Cardiac muscle cell (in vitro differentiated cells and primary cell): Measurements from ENCODE around the gene NOL11. TPM values are rescaled to one million over a fixed set of nuclear protein-coding genes. Genes with fewer than 3 reads are reported as not detected.

Experiments used
- DNase-seq, 2 donors: peaks; one replicate each; pipeline versions ENCODE4 v3.0.0 to v3.0.0-alpha.2; 2010 to 2017; ENCODE audit warnings: low read depth in 1 of 2, low spot score in 1 of 2
- H3K27ac ChIP-seq: fragments of 200-600 bp; sonication (generic); 2 replicates; pipeline ENCODE4 v1.5.1; 2016
- H3K27me3 ChIP-seq: fragments of 200-600 bp; sonication (generic); 2 replicates; pipeline ENCODE4 v1.6.0; 2016; ENCODE audit warnings: control low read depth
- H3K36me3 ChIP-seq: fragments of 200-600 bp; sonication (generic); 2 replicates; pipeline ENCODE4 v1.5.1; 2016; ENCODE audit warnings: control low read depth
- H3K4me1 ChIP-seq: fragments of 200-600 bp; sonication (generic); 2 replicates; pipeline ENCODE4 v1.8.1; 2017; ENCODE audit warnings: low read depth, mild to moderate bottlenecking, mixed run types
- H3K4me3 ChIP-seq: fragments of 200-600 bp; sonication (generic); 2 replicates; pipeline ENCODE4 v1.5.1; 2016; ENCODE audit warnings: mild to moderate bottlenecking
- H3K9me3 ChIP-seq: fragments of 200-600 bp; sonication (generic); 2 replicates; pipeline ENCODE4 v1.5.1; 2017; ENCODE audit warnings: low read depth, mild to moderate bottlenecking, control low read depth
- polyA plus RNA-seq: library from polyadenylated mRNA; unstranded; fragments of >200 nt; fragmentation: Nextera tagmentation; extraction: Ambion mirVana; gene quantifications from 2 replicates; pipeline ENCODE4 v1.2.1, GENCODE V29; 2016
- total RNA-seq: library from RNA; depleted of rRNA; stranded (reverse); fragments of >200 nt; gene quantifications from 2 replicates; pipeline ENCODE4 v1.2.3, GENCODE V29; 2016
- TF ChIP-seq, protein P1 (sequence below): IDR thresholded peaks from 2 replicates; pipeline ENCODE4 v1.5.1; 2012; ENCODE audit warnings: low read depth, mild to moderate bottlenecking, low read length

The NOL11 gene
- total and polyA plus RNA-seq, 2 experiments from 2014 or later: 25.0 to 46.3 TPM

DNA sequence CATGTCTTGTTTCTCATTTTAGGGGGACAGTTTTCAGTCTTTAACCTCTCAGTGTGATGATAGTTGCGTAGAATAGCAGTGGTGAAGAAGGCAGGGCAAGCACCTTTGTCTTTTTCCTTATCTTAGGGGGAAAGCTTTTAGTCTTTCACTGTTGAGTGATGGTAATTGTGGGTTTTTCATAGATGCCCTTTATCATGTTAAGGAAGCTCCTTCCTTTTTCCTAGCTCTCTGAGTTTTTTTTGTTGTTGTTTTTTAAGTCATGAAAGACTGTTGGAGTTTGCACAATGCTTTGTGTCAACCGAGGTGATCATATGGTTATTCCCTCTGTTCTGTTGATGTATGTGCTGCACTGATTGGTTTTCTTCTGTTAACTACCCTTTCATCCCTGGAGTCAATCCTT, 15.7 kb downstream of the NOL11 start:
- DNase-seq: no peak
- no peaks in the 10 kb centered on the region for H3K27me3 ChIP-seq
- no peak overlapping the region for H3K27ac ChIP-seq
- TF ChIP-seq, protein P1, sequence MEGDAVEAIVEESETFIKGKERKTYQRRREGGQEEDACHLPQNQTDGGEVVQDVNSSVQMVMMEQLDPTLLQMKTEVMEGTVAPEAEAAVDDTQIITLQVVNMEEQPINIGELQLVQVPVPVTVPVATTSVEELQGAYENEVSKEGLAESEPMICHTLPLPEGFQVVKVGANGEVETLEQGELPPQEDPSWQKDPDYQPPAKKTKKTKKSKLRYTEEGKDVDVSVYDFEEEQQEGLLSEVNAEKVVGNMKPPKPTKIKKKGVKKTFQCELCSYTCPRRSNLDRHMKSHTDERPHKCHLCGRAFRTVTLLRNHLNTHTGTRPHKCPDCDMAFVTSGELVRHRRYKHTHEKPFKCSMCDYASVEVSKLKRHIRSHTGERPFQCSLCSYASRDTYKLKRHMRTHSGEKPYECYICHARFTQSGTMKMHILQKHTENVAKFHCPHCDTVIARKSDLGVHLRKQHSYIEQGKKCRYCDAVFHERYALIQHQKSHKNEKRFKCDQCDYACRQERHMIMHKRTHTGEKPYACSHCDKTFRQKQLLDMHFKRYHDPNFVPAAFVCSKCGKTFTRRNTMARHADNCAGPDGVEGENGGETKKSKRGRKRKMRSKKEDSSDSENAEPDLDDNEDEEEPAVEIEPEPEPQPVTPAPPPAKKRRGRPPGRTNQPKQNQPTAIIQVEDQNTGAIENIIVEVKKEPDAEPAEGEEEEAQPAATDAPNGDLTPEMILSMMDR: no peak
- no peaks in the 10 kb centered on the region for H3K9me3 ChIP-seq
- no peaks in the 10 kb centered on the region for H3K4me1 ChIP-seq
- H3K36me3 ChIP-seq: peaks cover 72% of the 10 kb centered on the region
- no peak overlapping the region for H3K4me3 ChIP-seq

DNA sequence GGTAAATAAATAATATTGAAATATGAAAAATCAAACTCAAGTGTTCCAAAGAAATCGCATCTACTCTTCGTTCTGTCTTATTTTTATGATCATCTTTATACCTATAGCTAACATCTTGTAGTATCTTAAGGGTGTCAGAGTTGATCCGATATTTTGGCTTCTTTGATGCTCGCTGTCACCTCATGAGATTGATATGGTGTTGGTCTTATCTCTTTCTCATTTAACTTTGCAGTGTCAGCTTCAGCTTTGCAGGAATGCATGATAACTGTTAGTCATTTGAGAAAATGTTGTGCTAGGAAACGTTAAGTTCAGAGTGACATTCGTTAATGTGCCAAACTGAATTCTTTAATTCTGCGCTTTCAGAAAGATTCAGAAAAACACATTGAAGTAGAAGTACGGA, 19.4 kb downstream of the NOL11 start:
- Histone ChIP-seq H3K27me3 (no peaks in the 10 kb centered on the region), H3K9me3 (no peaks in the 10 kb centered on the region), H3K4me1 (no peaks in the 10 kb centered on the region), H3K36me3 (peaks cover 79% of the 10 kb centered on the region), H3K4me3 (no peak overlapping the region), H3K27ac (no peak overlapping the region)
- TF ChIP-seq, protein P1: no peak
- DNase-seq: no peak

DNA sequence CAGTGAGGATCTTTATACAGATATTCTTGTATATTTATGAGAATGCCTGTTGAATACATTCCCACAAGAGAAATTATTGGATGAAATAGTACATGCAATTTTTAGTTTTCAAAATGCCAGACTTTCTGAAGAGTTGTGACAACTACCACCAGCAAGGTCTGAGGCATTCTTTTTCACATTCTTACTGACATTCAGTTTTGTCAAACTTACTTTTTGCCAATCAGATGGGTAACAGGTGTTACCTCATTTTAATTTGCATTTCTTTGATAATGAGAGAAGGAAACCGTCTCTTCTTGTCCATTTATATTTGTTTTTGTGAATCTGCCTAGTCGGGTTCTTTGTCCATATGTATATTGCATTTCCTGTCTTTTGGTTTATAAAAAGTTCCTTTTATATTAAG, 24.3 kb downstream of the NOL11 start:
- H3K27ac ChIP-seq: no peak overlapping the region
- H3K36me3 ChIP-seq: peaks cover 69% of the 10 kb centered on the region

DNA sequence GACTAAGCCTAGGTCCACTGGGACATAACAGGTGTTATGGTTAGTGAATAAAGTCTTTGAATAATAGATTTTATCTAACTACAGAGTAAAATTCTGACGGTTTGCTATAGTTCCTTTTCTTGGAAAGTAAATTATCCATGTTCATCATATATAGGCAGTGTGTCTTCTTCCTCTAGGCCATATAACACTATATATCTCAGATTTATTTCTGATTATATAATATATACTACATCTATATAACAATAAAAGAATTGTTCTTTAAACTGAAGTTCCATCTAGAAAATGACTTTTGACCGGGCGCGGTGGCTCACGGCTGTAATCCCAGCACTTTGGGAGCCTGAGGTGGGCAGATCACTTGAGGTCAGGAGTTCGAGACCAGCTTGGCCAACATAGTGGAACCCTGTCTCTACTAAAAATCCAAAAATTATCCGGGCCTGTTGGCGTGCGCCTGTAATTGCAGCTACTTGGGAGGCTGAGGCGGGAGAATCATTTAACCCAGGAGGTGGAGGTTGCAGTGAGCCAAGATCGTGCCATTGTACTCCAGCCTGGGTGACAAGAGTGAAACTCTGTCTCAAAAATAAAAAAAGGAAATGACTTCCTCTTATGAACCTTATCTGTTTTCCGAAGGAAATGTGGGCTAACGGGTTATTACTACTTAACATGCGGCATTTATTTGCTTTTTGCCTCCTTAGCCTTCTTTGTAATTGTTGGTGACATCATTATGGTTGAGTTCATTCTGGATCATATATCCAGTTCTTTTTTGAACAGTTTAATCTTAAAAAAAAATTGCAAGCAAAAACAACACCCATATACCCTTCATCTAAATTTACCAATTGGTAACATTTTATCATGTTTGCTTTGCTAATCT, 29.2 kb downstream of the NOL11 start:
- Histone ChIP-seq H3K27me3 (no peaks in the 10 kb centered on the region), H3K27ac (no peak overlapping the region), H3K4me1 (no peaks in the 10 kb centered on the region), H3K9me3 (no peaks in the 10 kb centered on the region), H3K4me3 (no peak overlapping the region), H3K36me3 (peaks cover 39% of the 10 kb centered on the region)
- DNase-seq: no peak
- TF ChIP-seq, protein P1: no peak

More for the DNA sequence above, 24.3 kb downstream of the NOL11 start:
- TF ChIP-seq, protein P1: no peak
- Histone ChIP-seq H3K4me1 (no peaks in the 10 kb centered on the region), H3K27me3 (no peaks in the 10 kb centered on the region), H3K9me3 (no peaks in the 10 kb centered on the region), H3K4me3 (no peak overlapping the region)
- DNase-seq: no peak

DNA sequence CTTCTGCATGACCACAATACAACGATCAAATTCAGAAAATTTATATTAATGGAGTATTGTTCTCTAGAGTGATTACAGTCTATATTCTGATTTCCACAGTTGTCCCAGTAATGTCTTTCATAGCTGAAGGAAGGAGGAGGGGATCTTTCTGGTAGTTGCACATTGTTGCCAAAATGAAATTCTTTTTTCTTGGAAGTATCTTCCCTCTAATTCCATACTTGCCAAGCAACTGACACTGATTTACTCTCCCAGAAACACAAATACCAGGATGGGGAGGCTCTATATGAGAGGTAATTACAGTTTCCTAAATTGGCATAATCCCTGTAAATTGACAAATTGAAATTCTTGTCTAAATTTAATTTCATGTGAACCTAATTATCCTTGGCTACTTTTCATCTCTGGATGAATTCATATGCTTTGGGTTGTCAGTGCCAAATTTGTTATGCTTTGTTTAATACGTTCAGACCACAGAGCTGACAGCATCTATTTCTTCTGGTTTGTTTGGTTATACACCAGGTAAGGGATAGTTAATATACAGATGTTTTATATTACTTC, 30.0 kb downstream of the NOL11 start:
- H3K36me3 ChIP-seq: peaks cover 37% of the 10 kb centered on the region
- no peak overlapping the region for H3K4me3 ChIP-seq
- H3K27me3 ChIP-seq: no peaks in the 10 kb centered on the region
- DNase-seq: no peak
- no peak overlapping the region for H3K27ac ChIP-seq
- no peaks in the 10 kb centered on the region for H3K9me3 ChIP-seq
- no peaks in the 10 kb centered on the region for H3K4me1 ChIP-seq
- TF ChIP-seq, protein P1: no peak
